Fibroblast of the aortic adventitia (primary cell): ENCODE data around the gene INO80D. TPM values are rescaled to one million over a fixed set of nuclear protein-coding genes. Genes with fewer than 3 reads are reported as not detected.
"Not testable (repeated sequence)": the region's sequence is repeated elsewhere in the genome, so short reads cannot be mapped to it uniquely, and the experiment has no call there.

ENCODE experiments used
- DNase-seq: peaks from one replicate; pipeline ENCODE4 v3.0.0-alpha.2; 2010; ENCODE audit warnings: low read depth
- H3K4me3 ChIP-seq: 2 replicates; pipeline ENCODE4 v1.5.1; 2011; ENCODE audit warnings: low read depth, mild to moderate bottlenecking, control low read depth, low read length, moderate library complexity
- total RNA-seq: library from RNA; depleted of rRNA; stranded (reverse); fragments of >200 nt; gene quantifications from 2 replicates; pipeline ENCODE4 v1.2.3, GENCODE V29; 2012; ENCODE audit warnings: low replicate concordance
- TF ChIP-seq, protein P1 (sequence below): IDR thresholded peaks from 2 replicates; pipeline ENCODE4 v1.5.1; 2011; ENCODE audit warnings: mild to moderate bottlenecking, low read length, control low read depth, inconsistent platforms; ENCODE audit not compliant: insufficient read depth

The INO80D gene
- total RNA-seq, 1 donor: 12.0 TPM

DNA sequence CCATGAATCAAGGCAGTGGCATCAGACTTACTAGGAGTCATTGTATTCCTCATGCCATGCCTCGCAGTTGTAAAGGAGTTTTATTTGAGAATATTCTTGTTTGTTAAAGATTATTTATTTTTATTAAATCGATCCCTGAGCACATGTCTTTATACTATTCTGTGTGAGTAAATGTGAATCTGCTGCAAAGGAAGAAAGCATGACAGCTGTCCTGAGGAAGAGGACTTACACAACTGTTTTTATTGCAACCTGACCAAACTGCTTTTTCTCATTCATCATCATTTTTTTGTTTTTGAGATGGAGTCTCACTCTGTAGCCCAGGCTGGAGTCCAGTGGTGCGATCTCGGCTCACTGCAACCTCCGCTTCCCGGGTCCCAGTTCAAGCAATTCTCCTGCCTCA is 34.1 kb downstream of the INO80D start:
- TF ChIP-seq, protein P1, sequence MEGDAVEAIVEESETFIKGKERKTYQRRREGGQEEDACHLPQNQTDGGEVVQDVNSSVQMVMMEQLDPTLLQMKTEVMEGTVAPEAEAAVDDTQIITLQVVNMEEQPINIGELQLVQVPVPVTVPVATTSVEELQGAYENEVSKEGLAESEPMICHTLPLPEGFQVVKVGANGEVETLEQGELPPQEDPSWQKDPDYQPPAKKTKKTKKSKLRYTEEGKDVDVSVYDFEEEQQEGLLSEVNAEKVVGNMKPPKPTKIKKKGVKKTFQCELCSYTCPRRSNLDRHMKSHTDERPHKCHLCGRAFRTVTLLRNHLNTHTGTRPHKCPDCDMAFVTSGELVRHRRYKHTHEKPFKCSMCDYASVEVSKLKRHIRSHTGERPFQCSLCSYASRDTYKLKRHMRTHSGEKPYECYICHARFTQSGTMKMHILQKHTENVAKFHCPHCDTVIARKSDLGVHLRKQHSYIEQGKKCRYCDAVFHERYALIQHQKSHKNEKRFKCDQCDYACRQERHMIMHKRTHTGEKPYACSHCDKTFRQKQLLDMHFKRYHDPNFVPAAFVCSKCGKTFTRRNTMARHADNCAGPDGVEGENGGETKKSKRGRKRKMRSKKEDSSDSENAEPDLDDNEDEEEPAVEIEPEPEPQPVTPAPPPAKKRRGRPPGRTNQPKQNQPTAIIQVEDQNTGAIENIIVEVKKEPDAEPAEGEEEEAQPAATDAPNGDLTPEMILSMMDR: no peak
- H3K4me3 ChIP-seq: no peak overlapping the region
- no peak for DNase-seq

DNA sequence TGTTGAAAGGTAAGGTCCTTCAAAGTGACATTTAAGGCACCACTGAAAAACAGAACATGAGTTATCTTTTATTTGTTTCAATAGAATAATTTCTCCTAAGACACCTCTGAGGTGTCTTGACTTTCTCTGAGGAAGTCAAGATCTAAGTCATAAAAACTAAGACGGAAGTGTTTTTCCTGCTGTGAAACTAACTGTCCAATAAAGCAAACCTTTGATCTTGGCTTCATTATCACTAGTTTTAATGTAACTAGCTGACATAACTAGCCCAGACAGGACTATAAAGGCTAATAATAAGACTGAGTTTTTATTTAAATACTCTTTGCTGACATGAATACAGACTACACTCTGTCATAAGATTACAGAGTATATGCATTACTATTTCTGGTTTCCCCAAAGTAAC is 36.6 kb downstream of the INO80D start:
- H3K4me3 ChIP-seq: no peak overlapping the region
- TF ChIP-seq, protein P1: no peak
- no peak for DNase-seq

DNA sequence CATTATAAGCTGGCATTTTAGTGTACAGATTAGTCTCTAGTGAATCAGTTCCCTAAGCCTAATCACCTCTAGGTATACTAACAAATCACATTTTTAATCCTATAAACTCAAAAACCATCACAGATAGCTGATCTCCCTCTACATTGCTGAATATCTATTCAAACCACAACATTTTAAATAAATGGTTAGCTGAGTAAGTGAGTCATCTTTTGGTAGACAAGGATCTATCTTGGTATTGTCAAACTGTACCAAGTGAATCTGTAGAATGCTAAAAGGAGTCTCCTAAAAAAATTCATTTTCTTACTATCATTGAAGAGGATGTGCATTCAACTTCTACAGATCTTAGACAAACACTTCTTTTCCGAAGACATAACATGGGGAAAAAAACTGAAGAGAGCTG is 40.7 kb downstream of the INO80D start:
- DNase-seq: no peak
- TF ChIP-seq, protein P1: no peak
- no peak overlapping the region for H3K4me3 ChIP-seq

DNA sequence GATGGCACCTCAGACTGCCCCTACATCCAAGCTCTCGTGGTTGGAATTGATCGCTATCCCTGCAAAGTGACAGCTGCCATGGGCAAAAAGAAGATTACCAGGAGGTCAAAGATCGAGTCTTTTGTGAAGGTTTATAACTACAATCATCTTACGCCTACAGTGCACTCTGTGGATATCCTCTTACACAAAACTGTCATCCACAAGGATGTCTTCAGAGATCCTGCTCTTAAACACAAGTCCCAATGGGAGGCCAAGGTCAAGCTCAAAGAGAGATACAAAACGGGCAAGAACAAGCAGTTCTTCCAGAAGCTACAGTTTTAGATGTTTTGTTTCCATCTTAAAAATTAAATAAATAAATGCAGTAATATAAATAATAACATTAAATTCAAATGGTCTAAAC is 45.4 kb downstream of the INO80D start:
- H3K4me3 ChIP-seq: no peak overlapping the region
- TF ChIP-seq, protein P1: no peak
- DNase-seq: no peak

DNA sequence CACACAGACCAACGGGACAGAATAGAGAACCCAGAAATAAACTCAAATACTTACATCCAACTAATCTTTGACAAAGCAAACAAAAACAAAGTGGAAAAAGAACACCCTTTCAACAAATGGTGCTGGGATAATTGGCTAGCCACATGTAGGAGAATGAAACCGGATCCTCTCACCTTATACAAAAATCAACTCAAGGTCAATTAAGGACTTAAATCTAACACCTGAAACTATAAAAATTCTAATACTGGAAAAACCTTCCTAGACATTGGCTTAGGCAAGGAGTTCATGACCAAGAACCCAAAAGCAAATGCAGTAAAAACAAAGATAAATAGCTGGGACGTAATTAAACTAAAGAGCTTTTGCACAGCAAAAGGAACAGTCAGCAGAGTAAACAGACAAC is 50.6 kb downstream of the INO80D start:
- DNase-seq, H3K4me3 ChIP-seq: not testable (repeated sequence)

DNA sequence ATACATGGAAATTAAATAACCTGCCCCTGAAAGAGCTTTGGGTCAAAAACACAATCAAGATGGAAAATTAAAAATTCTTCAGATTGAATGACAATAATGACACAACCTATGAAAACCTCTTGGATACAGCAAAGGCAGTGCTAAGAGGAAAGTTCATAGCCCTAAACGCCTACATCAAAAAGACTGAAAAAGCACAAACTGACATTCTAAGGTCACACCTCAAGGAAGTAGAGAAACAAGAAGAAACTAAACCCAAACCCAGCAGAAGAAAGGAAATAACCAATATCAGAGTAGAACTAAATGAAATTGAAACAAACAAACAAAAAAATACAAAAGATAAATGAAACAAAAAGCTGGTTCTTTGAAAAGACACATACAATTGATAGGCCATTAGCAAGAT is 52.5 kb downstream of the INO80D start:
- not testable (repeated sequence) for H3K4me3 ChIP-seq, DNase-seq

DNA sequence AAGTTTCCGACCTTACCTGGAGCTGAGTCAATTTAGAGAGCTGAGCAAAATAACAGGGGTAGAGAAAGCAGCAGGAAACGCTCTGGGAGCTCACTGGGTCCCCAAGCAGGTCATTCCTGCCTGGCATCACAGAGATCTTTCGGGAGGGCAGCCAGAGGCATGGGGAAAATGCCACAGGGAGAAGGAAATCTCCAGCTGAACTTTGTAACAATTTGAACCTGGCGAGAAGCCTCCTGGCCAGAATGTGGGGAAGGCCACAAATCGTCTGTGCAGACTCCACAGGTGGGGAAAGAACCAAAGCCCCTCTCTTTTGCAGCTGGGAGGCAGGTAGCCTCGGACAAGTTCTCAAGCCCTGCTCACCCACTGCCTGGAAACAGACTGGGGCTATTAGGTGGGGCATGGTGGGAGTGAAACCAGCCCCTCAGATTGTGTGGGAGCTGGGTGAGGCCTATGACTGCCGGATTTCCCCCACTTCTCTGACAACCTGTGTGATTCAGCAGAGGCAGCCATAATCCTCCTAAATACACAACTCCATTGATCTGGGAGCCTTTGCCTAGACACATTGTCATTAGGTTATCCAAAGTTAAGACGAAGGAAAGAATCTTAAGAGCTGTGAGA is 53.9 kb downstream of the INO80D start:
- TF ChIP-seq, protein P1: no peak

DNA sequence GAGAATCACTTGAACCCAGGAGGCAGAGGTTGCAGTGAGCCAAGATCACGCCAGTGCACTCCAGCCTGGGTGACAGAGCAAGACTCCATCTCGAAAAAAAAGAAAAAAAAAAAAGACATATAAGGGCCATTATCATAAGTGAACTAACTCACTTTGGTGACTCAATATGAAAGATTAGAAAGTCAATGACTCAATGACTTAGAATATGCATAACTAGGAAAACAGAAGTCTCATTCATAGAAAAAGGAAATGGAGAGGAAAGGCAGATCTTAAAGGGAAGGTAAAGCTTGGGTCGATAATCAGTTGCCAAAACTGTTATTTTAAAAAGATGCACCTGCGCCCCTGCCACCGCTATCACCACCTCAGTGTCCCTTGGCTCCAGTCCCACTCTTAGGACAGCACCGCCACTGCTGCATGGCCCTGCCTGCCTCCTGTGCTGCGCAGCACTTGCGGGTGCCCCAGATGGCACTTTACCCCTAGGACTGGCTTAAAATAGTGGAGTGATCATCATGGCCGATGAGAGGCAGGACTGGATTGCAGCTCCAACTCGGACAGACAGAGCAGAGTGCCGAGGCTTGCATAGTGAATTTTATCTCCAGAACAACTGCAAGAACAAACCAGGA is 54.7 kb downstream of the INO80D start:
- H3K4me3 ChIP-seq: no peak overlapping the region
- TF ChIP-seq, protein P1: no peak
- DNase-seq: peak; percentile 27

More for the DNA sequence above, 53.9 kb downstream of the INO80D start:
- no peak overlapping the region for H3K4me3 ChIP-seq
- no peak for DNase-seq
